GM12874 (cell line): ENCODE data around the gene NOS1.

Source experiments
- TF ChIP-seq, protein P1 (sequence below): IDR thresholded peaks from 2 replicates; pipeline ENCODE4 v1.5.1; 2011; ENCODE audit warnings: low read depth, mild to moderate bottlenecking, control low read depth, low read length, moderate library complexity; ENCODE audit not compliant: insufficient read depth

The NOS1 gene

DNA sequence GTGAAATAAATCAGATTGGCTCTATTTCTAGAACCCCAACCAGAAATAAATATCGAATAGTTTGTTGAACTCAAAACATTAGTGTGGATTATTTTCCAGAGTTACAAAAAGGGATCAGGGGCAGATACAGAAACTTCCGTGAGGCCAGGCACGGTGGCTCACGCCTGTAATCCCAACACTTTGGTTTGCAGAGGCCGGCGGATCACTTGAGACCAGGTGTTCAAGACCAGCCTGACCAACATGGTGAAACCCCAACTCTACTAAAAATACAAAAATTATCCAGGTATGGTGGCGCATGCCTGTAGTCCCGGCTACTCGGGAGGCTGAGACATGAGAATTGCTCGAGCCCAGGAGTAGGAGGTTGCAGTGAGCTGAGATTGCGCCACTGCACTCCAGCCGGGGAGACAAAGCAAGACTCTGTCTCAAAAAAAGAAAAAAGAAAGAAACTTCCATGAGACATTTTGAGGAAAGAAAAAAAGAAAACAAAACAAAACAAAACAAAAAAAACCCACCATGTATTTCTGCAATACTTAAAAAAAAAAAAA, 173.2 kb downstream of the NOS1 start:
- TF ChIP-seq, protein P1, sequence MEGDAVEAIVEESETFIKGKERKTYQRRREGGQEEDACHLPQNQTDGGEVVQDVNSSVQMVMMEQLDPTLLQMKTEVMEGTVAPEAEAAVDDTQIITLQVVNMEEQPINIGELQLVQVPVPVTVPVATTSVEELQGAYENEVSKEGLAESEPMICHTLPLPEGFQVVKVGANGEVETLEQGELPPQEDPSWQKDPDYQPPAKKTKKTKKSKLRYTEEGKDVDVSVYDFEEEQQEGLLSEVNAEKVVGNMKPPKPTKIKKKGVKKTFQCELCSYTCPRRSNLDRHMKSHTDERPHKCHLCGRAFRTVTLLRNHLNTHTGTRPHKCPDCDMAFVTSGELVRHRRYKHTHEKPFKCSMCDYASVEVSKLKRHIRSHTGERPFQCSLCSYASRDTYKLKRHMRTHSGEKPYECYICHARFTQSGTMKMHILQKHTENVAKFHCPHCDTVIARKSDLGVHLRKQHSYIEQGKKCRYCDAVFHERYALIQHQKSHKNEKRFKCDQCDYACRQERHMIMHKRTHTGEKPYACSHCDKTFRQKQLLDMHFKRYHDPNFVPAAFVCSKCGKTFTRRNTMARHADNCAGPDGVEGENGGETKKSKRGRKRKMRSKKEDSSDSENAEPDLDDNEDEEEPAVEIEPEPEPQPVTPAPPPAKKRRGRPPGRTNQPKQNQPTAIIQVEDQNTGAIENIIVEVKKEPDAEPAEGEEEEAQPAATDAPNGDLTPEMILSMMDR, result no peak

DNA sequence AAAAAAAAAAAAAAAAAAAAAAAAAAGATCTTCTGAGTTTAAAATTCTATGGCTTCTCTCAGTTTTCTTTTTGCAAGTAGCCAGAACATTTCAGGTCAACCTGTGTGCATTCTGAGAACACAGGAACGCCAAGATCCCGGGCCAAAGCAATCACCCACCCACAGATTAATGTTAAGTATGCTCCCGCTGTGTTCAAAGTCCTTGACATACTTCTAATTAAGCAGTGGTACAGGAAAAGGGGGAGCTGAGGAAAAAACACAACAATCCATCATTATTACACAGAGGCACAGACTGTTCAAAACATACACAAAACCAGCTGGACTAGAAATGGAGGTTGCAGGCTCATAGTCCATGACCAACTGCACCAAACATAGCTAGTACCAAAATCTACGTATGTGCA, 174.0 kb downstream of the NOS1 start:
- TF ChIP-seq, protein P1, result no peak

DNA sequence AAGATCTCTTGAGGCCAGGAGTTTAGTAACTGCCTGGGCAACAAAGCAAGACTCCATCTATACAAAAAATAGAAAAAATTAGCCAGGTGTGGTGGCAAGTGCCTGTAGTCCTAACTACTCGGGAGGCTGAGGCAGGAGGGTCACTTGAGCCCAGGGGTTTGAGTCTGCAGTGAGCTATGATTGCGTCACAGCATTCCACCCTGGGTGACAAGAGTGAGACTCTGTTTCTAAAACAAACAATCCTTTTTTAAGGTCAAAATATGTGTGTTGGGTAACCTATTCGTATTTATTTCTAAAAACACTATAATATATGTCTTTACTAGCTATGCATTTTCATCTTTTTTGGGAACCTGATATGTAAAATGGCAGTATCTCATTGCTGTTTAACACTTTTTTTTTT, 178.6 kb downstream of the NOS1 start:
- TF ChIP-seq, protein P1, result no peak

DNA sequence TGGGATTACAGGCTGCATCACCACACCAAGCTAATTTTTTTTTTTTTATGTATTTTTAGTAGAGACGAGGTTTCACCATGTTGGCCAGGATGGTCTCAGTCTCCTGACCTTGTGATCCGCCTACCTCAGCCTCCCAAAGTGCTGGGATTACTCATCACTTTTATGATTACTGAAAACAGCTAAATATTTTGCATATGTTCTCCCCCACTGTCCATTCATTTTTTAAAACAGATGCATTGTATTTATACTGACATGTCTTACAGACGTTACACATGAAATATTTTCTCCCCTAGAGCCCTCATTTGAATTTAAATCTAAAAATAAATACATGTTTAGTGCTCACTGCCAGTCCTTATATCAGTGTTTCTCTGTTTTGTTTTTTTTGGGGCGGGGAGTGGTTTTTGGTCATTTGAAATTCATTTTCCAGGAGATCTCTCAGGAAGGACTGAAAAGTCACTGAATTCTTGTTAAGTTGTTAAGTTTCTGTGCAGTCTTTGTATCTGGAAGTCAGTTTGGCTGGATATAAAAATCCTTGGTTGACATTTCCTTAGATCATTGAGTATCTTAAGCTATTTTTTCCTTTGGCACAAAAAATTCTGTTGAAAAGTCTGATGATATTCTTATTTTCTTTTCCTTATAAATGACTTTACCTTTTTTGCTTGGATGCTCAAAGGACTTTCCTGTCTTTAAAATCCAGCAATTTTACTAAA, 180.5 kb downstream of the NOS1 start:
- TF ChIP-seq, protein P1, result no peak

DNA sequence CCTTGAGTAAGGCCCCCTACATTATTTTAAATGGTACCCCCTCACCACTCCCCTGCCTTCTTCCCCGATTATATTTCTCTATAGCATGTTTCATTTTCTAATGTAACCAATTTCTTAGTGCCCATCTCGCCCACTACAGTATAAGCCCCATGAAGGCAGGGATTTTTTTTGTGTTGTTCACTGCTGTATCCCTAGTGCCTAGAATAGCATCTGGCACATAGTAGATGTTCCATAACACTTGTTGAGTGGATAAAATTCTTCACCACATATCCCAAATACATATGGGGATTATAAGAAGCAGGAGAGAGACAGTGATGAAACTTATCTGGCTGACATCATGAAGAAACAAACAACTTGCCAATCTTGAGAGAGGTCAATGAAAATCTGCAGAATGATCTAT, 182.7 kb downstream of the NOS1 start:
- TF ChIP-seq, protein P1, result no peak

DNA sequence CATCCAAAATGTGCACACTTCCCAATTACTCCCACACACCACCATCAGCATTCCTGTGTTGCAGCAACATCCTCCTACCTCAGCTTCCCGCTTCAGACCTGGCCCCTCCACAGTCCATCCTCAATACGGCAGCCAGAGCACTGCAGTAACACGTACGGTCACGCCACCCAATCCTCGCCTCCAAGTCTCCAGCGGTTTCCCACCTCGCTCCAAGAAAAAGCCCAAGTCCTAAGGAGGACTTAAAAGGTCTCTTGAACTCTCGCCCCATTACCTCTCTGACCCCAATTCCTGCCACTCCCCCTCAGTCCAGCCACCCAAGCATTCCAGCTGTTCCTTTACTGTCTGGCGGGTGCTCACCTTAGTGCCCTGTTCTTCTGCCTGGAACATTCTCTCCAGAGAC, 183.1 kb downstream of the NOS1 start:
- TF ChIP-seq, protein P1, result no peak

DNA sequence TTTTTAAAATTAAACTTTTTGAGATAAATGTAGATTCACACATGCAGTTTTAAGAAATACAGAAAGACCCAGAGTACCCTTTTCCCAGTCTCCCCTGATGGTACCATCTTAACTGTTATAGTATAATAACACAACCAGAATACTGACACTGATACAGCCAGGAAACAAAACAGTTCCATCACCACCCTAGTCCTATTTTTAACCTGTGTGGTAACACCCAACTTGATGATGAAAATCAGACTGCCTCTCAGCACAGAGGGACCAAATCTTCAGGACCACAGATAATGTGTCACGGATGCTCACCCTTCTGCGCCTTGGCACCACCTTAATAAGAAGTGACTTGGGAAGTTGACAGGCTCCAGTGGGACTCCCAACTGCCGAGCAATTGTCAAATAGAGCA, 189.3 kb downstream of the NOS1 start:
- TF ChIP-seq, protein P1, result no peak
